Activated CD4-positive, alpha-beta T cell treated with anti-CD3 and anti-CD28 coated beads for 4 hours (primary cell): ENCODE results near the gene HELT.
A peak's percentile ranks its signal among the peaks of the same experiment; 100 is the strongest.
"Not testable (repeated sequence)": the region's sequence is repeated elsewhere in the genome, so short reads cannot be mapped to it uniquely, and the experiment has no call there.

Experiments used
- DNase-seq, 2 donors: peaks; one replicate each; pipeline ENCODE4 v3.0.0-alpha.2; 2020

Gene HELT

DNA sequence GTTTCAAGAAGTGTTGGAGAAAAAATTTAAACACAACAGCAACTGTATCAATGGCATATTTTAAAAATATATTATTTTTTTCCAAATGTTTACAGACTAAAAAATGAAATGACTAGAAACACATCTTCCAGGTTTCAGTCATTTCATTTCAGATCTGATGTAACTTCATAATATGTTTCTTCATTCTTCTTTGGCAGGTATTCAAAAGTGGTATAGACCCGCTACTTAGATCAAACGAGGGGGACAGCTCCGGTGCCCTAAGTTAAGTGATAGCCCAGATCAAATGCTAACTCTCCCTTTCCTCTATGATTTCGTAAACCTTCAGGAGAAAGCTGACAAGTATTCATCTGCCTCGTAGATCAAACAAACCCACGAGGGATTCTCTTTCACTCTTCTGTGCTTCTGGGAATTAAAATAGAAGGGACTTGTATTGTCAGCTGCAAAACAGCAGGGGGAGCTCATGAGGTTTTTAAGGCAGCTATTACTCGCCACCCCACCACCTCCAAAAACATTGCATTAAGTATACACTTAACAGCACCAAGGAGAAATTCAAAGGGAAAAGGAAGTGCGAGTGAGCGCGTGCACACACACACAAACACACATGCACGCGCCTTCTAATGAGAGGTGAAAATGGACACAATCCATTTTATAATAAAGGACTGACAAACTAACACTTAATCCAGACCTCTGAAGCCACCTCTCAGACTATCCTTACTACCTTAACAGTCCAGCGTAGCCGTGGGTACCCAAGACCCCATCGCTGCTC is 21.4 kb downstream of the HELT start:
- peak; percentile 45 to 49 for DNase-seq

DNA sequence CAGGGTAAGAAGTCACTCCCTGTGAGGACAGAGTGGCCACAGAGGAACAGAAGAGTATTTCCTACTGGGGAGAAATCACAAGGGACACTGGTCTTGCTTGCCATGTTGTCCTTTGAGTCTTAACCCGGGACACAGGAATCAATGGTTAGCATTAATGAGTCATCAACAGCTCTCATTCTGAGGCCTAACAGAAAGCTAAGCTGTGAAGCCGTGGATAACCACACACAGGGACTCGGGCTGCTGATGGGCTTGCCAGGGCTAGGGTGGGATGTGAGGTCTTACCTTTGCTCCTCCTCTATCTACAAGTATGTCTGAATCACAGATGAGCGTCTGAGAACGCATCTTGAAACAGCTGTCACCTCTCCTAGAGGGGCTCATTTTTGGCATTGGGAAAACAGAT is 22.2 kb downstream of the HELT start:
- DNase-seq = no peak

DNA sequence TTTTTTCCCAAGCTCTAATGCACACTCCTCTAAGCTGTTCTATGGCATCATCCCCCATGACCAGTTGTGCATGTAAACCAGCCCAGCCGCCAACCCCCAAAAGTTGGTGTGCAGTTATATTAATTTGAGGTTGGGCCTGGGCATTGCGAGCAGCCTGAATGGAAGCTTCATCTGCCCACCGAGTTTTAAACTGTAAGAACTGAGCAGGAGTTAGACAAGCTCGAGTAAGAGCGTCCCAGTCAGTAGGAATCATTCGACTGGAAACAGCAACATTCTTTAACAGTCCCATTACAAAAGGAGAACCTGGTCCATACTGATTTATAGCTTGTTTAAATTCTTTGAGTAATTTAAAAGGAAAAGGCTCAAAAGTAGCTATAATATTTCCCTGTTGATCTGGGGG is 32.0 kb downstream of the HELT start:
- not testable (repeated sequence) for DNase-seq

DNA sequence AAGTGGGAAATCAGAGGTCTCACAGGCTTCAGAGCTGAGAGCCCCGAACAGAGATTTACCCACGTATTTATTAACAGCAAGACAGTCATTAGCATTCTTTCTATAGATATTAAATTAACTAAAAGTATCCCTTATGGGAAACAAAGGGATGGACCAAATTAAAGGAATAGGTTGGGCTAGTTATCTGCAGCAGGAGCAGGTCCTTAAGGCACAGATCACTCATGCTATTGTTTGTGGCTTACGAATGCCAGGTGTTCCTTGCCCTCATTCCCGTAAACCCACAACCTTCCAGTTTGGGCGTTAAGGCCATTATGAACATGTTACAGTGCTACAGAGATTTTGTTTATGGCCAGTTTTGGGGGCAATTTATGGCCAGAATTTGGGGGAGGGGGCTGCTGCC is 33.0 kb downstream of the HELT start:
- DNase-seq = not testable (repeated sequence)

DNA sequence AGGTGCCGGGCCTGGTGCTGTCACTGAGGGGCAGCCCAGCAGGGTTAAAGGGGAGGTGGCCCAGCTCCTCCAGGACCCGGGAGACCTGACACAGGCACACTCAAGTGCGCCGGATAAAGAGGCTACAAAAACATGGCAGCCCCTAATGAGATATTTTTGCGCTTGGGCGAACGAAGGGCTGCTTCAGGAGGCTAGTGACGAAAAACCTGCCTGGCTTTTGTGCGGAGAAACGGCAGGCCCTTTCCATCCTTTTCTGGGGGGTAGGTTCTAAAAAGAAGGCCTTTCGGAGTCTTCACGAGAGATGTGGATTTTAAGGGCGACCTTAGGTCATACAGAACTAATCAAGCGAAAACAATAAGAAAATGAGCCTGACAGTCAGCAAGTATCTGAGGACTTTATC is 35.5 kb downstream of the HELT start:
- DNase-seq = no peak

DNA sequence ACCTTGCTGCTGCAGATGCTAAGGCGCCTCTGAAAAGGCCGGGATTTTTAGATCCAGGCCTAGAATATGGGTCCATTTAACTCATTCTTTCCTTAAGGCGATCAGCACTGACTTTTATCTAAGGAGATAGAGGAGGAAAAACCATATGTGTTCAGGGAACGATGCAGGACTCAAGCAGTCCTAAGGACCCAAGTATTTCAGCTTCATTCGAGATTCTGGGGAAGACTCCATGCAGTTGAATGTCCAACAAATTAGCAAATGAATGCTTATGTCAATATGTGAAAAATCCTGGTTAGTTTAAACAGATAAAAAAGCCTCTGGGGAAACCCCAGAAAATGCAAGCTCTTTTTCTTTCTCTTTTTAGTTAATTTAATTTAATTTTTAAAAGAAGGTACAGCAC is 36.0 kb downstream of the HELT start:
- no peak for DNase-seq

DNA sequence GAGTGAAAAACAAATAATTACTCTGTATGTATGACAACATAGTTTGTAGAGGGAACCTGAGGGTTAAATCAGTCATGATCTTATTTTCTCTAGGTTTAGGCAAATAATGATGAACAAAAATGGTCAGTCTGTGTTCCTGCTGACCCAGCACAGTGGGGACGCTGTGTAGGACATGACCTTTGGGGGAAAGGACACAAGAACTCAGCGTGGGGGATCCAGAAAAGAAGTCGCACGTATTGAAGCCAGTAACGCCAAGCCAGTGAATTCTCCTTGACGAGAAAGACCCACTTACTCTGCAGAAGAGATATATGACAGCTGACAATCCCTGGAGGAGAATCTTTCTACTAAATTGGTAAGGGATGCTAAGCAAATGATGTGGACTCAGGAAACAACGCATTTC is 36.6 kb downstream of the HELT start:
- no peak for DNase-seq

DNA sequence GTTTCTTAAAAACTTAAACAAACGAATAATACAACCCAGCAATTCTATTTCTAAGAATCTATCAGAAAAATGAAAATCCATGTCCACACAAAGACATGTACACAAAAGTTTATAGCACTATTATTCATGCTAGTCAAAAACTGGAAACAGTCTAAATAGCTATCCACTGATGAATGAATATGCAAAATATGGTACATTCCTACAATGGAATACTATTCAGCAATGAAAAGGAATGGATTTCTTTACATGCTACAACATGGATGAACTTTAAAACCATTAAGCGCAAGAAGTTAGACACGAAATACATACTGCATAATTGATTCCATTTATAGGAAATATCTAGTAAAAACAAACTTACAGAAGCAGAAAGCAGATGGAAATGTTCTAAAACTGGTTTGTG is 43.3 kb downstream of the HELT start:
- no peak for DNase-seq

DNA sequence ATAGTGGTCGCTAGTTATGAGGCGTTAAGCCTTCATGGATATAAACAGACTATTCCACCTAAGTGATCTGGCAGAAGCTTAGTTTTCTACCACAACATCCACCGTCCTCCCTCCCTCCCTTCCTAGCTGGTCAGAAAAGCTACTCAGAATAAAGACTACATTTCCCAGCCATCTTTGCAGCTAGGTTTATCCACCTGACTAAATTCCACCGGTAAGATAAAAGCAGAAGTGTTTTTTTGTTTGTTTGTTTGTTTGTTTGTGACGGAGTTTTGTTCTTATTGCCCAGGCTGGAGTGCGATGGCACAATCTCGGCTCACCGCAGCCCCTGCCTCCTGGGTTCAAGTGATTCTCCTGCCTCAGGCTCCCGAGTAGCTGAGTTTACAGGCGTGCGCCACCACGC is 44.3 kb downstream of the HELT start:
- no peak for DNase-seq

DNA sequence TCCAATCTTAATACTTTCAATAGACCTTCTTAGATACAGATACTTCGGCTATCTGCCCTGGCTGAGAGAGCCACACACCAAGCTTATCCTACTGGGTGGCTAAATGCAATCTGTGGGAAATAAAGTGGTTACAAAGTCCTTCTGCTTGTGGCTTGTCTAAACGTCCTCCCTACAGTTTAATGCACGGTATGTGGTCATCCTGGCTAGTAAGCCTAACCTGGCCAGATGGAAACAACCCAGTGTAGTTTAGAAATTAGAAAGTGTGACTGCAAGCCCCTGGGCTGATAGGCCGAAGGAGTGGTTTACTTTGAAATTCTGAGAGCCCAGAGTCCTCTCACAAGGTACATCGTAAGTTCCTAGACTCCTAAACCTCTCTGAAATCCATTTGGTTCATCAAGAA is 47.9 kb downstream of the HELT start:
- DNase-seq = no peak

DNA sequence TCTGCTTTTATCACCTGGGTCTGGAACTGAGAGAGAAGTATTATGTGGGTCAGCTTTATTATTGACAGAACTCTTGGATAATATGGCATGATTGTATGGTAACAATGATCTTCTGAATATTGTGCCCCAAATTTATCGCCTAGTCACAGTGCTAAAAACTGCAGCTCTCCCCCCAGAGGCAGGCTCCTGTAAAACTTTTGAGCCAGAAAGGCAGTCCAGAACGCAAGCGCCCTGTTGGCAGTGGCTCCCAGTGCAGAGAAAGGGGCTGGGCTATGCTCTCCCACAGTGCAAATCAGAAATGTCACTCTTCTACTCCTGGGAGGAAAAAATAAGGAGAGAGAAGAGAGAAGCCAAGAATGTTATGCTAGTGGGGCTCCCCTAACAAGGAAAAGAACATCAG is 50.5 kb downstream of the HELT start:
- DNase-seq = no peak
